Vagina (tissue), 2 donors: Measurements from ENCODE around the gene STARD13.

ENCODE experiments used
- CTCF ChIP-seq, 3 experiments: fragments of 450-650 bp in 2 of 3; fragments of 200-600 bp in 1 of 3; sonication (generic) in 1 of 3; IDR thresholded peaks; one replicate each; pipeline ENCODE4 v1.5.1; 2017 to 2019; ENCODE audit warnings: antibody characterized with exemption in 3 of 3, mild to moderate bottlenecking in 2 of 3, moderate library complexity in 2 of 3
- POLR2AphosphoS5 ChIP-seq, 2 donors: sonication (generic); formaldehyde crosslinking; IDR thresholded peaks; one replicate each; pipeline ENCODE4 v1.9.0; 2017; ENCODE audit warnings: antibody characterized with exemption in 2 of 2, mild to moderate bottlenecking in 2 of 2, low read depth in 1 of 2; ENCODE audit not compliant: insufficient read depth in 1 of 2

GRCh38 chr13:33258808-33259193 lies 26.8 kb downstream of the STARD13 start:
- TF ChIP-seq CTCF (IDR thresholded peaks at IDR 0.05): no peak
- no peak for TF ChIP-seq POLR2AphosphoS5 (IDR thresholded peaks at IDR 0.05; ENCODE audit: insufficient read depth in 1 of 2, low read depth in 1 of 2)
